ENCODE data around the gene SNAP47. TPM values are rescaled to one million over a fixed set of nuclear protein-coding genes. Genes with fewer than 3 reads are reported as not detected.

Gene SNAP47
- total RNA-seq, 1 donor from 2014 or later = 31.4 TPM

DNA sequence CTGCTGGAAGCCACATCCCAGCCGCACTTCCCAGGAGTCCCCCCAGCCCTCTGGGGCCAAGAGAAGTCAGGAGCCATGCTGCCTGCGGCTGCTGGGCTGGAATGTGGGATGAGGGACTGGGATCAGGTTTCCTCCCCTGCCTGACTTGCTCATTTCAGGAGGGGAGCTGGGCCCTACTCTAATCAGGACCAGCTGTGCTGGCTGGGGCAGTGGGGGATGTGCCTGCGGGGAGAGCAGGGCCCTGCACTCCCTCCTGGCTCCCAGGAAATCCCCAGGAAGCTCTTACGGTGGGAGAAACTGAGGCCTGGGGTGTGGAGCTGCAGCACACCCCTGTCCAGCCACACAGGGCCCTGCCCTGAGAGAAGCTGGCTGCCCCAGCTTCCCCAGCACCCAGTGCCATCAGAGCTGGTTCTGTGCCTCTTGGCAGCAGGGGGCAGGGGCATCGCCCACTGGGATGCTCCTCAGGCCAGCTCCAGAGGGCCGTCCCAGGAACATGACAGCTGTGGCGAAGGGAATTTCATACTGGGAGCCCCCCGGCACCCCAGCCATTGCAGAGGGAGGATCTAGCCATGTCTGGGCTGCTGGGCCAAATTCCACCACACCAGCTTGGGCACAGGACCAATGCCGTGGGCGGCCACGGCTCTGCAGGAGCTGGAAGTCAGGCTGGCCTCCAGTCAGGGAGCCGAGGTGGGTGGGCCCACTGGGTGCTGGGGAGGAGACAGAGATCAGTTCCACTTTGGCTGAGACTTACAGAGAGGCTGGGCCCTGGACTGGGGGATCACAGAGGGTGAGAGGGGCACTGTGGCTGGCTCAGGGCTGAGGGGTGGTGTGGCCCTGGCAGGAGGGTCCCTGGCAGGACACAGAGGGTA is 58.9 kb downstream of the SNAP47 start:
- intact Hi-C loops (cut with micrococcal nuclease) = no loop called here

DNA sequence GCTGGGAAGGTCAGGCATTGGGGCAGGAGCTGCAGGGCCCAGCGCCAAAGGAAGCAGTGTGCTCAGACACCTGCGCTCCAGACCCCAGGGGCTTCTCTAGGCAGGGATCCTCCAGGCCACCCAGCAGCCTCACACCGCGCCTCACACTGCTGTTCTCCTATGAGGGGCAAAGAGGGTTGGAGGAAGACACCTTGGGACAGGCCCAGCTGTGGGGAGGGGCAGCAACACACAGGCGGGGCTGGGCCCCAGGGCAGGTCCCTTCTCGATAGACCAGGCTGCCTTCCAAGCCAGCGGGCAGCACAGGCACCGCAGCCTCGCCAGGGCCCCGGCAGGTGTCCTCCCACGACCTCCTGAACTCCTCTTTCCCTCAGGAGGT is 59.6 kb downstream of the SNAP47 start:
- intact Hi-C loops (cut with micrococcal nuclease) = no loop called here

DNA sequence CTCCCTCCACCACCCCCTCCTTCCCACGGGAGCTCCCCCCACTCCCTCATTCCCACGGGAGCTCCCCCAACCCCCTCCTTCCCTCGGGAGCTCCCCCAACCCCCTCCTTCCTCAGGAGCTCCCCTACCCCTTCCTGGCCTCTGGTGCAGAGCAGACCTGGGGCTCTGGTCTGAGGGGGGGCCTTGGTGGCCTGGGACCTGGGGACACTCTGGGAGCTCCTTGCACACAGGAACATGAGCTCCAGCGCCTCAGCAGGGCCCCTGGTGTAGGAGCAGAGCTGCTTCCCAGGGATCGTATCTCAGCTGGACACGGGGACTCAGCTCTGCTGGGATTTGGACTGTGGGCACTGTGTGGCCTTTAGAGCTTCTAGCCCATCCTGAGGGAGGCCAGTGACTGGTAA is 60.5 kb downstream of the SNAP47 start:
- intact Hi-C loops (cut with micrococcal nuclease) = no loop called here

DNA sequence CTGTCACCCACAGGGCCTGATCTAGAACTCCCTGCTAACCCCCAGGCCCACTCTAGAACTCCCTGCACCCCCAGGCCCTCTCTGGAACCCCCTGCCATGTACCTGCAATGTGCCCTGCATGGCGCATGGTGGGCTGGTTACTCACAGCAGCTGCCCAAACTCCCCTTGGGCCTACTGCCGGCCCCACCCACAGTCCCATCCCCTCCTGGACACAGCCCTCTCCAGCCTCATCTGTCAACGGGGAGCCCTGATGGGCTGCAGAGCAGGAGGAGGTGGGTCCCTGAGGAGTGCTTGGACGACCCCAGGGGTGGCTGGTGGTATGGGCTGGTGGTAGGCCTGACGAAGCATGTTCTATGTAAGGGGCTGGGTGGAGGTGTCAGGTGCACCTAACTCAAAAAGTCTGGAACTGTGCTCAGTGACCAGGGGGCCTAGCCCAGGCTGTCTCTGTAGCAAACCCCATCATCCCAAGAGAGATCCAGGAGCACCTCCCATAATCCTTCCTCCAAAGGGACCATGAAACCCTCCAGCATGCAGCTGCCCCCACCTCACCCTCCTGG is 61.2 kb downstream of the SNAP47 start:
- intact Hi-C loops (cut with micrococcal nuclease) = no loop called here

DNA sequence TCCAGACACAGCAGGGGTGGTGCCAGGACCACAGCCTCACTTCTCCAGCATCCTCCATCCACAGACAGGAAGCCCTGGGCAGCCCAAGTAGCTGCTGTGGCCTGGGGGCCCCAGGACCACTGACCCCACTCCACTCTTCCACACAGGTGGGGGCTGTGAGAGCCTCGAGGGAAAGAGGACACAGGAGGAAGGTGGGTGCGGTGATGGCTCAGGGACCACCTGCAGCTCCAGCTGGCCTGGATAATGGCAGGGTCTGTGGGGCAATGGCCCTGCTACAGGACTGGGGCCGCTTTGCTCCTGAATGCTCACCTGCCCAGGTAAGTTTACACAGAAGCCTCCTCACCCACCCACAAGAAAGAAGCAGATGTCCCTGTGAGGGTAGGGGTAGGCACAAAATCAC is 61.9 kb downstream of the SNAP47 start:
- intact Hi-C loops (cut with micrococcal nuclease) = no loop called here

DNA sequence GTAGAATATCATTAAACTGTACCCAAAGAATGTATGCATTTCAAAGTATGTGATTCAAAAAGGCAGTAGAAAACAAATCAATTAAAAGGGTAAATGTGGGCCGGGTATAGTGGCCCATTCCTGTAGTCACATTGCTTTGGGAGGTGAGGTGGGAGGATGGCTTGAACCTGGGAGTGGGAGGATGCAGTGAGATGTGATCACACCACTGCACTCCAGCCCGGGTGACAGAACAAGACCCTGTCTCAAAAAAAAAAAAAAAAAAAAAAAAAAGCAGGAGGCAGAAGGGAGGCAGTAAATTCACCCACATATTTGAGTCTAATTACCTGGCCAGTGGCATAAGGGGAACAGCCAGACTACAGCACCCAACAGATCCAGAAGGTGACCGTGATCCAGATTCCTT is 62.4 kb downstream of the SNAP47 start:
- intact Hi-C loops (cut with micrococcal nuclease) = no loop called here

DNA sequence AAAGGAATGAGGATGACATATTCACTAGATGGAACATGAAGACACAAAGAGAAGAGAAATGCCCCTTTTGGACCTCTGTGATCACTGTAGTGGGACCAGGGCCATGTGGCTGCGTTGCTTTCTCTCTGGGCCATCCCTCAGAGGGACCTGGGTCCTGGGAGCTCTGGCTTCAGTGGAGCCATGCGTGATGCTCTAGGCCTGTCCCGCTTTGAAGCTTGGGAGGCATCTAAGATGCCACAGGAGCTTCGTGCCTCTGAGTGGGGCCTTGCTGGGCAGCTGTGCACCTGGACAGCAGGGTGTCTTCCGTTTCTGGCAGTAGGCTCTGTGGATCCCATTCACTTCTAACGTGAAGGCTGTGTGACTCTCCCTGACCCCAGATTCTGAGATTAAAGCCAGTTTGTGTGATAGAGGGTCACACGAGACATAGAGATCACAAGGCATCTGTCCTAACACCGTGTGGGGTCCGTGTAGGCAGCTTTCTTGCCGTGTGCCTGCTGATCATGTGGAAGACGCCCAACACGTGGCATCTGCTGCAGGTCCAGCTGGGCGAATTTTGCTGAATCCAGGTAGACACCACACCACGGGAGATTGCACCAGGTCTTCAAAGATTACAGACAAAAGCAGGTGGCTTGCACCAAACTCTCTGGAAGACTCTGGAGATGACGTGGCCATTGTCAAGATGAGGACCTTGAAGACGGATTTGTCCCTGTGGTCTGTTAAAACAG is 63.0 kb downstream of the SNAP47 start:
- intact Hi-C loops (cut with micrococcal nuclease) = no loop called here

DNA sequence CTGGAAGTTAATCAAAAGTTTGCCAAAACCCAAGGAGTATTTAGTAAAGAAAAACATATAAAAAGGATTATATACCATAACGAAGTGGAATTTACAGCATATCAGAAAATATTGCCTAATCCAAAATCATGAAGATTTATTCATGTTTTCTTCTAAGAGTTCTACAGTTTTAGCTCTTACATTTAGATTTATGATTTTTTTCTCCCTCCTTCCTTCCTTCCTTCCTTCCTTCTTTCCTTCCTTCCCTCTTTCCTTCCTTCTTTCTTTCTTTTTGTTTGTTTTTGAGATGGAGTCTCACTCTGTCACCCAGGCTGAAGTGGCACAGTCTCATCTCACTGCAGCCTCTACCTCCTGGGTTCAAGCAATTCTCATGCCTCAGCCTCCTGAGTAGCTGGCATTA is 64.5 kb downstream of the SNAP47 start:
- intact Hi-C loops (cut with micrococcal nuclease) = no loop called here

DNA sequence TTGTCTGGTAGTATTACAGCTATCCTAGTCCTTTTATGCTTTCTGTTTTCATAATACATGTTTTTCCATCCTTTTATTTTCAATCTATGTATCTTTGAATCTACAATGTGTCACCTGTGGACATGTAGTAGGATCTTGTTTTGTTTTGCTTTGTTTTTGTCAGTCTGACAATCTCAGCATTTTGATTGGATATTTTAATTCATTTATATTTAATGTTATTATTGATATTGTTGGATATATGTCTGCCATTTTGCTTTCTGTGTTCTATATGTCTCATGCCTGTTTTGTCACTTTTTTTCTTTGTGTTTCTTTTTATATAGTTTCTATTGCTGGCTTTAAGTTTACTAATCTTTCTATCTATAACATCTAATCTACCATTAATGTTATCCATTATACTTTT is 68.7 kb downstream of the SNAP47 start:
- intact Hi-C loops (cut with micrococcal nuclease) = no loop called here

DNA sequence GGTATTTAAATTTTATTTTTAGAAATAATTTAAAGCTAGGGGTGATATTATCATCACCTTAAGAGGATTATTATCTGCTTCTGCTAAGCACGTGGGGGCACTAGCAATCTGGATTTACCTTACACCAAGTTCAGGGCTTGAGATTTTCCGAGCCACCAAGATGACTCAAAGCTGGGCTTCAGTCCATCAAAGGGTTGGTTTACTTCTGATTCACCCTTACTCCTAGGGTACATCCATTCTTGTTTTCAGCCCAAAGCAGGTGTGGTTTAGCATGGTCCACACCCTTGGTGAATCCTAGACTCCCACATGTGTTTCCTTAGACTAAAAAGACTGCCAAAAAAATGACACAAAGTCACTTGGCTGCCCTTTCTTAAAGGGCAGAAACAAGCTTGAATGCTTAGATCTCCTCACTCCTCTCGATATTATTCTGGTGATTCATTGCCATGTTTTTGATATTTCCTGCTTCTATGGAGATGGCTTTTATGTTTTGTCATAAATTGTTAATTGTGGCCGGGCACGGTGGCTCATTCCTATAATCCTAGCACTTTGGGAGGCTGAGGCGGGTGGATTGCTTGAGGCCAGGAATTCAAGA is 70.5 kb downstream of the SNAP47 start:
- intact Hi-C loops (cut with micrococcal nuclease) = no loop called here

DNA sequence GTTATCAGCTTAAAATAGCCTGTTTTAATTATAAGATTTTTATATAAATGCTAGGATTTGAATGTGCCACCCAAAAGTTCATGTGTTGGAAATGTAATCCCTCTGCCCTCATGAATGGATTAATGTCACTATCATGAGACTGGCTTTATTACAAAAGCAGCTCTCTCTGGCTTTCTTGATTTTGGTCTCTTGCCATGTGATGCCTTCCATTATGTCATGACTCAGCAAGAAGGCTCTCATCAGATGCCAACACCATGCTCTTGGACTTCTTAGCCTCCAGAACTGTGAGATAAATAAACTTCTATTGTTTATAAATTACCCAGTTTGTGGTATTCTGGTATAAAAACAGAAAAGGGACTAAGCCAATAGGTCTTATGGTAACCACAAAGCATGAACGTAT is 73.3 kb downstream of the SNAP47 start:
- intact Hi-C loops (cut with micrococcal nuclease) = no loop called here

DNA sequence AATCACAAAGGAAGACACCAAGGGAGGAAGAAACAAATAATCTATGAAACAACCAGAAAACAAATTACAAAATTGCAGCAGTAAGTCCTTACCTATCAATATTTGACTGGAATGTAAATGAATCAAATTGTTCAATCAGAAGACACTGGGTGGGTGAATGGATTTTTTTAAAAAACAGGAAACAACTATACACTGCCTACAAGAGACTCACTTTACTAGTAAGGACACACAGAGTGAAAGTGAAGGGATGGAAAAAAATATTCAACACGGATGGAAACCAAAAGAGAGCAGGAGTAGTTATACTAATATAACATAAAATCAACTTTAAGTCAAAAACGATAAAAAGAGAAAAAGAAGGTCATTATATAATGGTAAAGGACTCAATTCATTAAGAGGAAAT is 73.8 kb downstream of the SNAP47 start:
- intact Hi-C loops (cut with micrococcal nuclease) = no loop called here

DNA sequence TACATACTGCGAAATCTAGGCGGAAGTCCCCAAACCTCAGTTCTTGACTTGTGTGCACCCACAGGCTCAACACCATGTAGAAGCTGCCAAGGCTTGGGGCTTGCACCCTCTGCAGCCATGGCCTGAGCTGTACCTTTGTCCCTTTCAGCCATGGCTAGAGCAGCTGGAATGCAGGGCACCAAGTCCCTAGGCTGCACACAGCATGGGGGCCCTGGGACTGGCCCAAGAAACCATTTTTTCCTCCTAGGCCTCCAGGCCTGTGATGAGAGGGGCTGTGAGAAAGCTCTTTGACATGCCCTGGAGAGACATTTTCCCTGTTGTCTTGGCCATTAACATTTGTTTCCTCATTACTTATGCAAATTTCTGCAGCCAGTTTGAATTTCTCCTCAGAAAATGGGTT is 78.7 kb downstream of the SNAP47 start:
- intact Hi-C loops (cut with micrococcal nuclease) = no loop called here

DNA sequence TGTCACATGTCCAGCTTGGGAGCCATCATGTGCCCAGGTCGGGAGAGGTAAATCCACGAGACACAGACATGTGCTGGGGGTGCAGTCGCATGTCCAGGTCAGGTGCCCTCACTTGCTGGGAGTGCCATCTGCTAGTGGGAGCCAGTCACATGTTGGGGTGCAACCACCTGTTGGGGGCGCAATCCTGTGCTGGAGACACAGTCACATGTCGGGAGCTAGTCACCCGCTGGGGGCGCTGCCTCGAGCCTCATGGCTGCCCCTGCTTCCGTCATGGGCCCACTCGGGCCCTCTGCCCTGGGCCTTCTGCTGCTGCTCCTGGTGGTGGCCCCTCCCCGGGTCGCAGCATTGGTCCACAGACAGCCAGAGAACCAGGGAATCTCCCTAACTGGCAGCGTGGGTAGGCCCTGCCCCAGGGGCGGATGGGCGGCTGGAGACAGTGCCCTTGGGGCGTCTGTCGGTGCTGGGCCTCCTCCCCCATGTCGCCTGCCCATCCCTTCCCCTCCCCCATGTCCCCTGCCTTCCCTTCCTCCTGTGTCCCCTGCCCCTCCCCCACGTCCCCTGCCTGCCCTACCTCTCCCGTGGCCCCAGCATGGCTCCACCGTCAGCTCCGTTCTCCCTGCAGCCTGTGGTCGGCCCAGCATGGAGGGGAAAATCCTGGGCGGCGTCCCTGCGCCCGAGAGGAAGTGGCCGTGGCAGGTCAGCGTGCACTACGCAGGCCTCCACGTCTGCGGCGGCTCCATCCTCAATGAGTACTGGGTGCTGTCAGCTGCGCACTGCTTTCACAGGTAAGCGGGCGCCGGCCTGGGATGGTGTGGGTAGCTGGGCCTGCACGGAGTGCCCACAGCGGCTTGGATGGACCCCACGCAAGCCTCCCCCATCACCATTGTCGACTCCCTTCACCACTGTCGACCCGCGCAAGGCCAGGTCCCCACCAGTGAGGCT is 80.5 kb downstream of the SNAP47 start, which contains the start of gene PRSS38:
PRSS38 (plus strand) TSS at position 208 of the 942 bp plus-strand sequence; CDS start at position 250, 42 bp downstream.
- intact Hi-C loops (cut with micrococcal nuclease) = no loop called here

DNA sequence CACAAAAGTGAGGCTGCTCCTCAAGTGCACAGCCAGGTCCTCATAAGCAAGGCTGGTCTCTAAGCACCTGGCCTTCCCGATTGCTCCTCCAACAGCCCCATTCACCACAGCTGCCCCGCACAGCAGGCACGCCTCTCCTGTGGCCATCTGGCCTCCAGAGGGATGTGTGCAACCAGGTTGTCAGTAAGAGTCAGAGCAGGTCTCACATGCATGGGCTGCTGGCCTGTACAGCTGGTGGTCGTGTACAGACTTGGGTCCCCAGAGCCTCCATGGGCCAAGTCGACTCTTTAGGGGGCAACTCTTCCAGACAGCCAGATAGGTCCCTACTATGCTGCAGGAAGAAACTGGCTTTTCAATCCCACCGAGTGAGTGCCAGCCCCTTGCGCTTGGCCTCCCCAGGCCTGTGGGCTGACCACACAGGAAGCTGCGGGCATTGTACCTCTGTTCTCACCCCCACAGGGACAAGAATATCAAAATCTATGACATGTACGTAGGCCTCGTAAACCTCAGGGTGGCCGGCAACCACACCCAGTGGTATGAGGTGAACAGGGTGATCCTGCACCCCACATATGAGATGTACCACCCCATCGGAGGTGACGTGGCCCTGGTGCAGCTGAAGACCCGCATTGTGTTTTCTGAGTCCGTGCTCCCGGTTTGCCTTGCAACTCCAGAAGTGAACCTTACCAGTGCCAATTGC is 81.7 kb downstream of the SNAP47 start:
- intact Hi-C loops (cut with micrococcal nuclease) = no loop called here

DNA sequence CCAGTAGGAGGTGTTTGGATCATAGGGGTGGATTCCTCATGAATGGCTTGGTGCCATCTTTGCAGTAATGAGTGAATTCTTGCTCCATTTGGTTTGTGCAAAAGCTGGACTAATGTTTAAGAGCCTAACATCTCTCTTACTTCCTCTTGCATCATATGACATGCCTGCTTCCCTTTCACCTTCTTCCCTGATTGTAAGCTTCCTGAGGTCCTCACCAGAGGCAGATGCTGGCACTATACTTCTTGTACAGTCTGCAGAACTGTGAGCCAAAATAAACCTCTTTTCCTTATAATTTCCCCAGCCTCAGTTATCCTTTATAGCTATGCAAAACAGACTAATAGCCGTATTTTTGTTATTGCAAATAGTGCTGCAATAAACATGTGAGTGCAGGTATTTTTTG is 88.3 kb downstream of the SNAP47 start:
- intact Hi-C loops (cut with micrococcal nuclease) = no loop called here

DNA sequence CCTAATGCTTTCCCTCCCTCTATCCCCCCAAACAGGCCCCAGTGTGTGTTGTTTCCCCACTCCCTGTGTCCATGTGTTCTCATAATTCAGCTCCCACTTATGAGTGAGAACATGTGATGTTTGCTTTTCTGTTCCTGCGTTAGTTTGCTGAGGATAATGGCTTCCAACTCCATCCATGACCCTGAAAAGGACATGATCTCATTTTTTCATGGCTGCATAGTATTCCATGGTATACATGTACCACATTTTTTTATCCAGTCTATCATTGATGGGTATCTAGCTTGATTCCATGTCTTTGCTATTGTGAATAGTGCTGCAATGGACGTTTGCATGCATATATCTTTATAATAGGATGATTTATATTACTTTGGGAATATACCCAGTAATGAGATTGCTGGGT is 89.0 kb downstream of the SNAP47 start:
- intact Hi-C loops (cut with micrococcal nuclease) = no loop called here

DNA sequence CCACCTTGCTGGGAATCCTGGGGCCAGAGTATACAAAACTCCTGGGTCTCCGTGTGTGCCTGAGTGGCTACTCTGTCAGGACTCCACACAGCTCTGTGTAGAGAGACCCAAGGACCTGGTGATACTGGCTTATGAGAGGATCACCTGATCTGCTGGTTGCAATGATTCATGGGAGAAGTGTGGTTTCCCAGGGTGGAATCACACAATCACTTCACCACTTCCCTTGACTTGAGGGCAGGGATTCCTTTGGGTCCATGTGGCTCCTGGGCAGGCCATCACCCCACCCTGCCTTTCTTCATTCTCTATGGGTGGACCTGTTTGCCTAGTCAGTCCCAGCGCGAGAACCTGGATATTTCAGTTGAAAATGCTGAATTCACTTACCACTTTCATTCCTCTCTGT is 93.6 kb downstream of the SNAP47 start:
- intact Hi-C loops (cut with micrococcal nuclease) = no loop called here

Measured in T-helper 2 cell treated with Interferon-gamma antibody and Interleukin-4, amounts not matched to agents 100 ng/mL and 5 ng/mL, for 36 hours (primary cell).